NCI-H1417 (cell line): ENCODE results near the gene NAV3.

Experiments used
- DNase-seq, 3 experiments: peaks; one replicate each; lab custom pipeline; 2025; lab: John Stamatoyannopoulos, UW

The NAV3 gene

DNA sequence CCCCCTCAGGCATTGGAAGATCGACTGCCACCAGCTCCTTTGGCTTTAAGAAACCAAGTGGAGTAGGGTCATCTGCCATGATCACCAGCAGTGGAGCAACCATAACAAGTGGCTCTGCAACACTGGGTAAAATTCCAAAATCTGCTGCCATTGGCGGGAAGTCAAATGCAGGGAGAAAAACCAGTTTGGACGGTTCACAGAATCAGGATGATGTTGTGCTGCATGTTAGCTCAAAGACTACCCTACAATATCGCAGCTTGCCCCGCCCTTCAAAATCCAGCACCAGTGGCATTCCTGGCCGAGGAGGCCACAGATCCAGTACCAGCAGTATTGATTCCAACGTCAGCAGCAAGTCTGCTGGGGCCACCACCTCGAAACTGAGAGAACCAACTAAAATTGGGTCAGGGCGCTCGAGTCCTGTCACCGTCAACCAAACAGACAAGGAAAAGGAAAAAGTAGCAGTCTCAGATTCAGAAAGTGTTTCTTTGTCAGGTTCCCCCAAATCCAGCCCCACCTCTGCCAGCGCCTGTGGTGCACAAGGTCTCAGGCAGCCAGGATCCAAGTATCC, 288.7 kb downstream of the NAV3 start:
- no peak for DNase-seq

DNA sequence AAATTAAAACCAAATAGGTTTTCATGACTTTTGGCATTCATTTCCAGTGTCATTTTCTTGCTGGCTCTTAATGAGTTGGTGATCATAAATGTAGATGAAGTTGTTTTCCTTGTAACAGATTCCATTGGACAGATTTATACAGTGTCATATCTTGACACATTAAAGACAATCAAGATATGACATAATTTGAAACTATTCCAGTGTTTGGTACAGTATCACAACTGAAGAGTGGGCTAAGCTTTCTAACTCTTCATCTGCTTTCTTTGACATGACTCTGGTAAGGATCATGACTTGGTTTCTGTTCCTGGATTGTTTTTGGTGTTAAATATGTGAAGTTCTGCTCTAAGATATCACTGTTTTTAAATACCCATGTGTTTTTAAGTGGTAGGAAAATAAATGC, 289.6 kb downstream of the NAV3 start:
- no peak for DNase-seq

DNA sequence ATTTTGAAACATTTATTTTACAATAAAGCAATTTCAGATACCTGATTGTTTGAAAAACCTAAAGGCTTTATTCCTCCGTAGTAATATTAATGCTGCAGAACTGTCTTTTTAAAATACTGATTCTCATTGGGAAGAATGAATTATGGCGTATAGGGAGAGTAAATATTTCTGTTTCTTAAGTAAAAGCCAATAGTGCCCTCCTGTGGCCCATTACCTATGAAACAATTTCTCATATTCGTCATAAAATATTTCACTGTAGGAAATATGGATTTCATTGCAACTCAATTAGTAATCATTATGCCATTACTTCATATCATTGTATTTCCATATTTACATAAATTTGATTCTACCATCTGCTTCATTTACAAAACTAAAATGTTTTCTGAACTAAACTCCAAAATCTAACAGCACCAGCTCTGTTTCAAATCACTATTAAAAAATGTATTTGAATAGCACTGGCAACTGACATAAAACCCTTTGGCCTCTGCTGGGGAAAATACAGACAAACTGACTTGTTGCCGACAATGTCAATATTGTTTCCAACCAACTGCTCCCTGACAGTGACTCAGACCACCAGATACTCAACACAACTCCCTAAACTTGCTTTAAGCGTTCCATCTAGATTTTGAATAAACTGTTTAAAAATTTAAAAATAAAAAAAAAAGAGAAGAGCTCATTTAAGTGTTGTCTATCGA, 290.3 kb downstream of the NAV3 start:
- peak in 2 of 3 experiments; percentile 7 to 52 for DNase-seq

DNA sequence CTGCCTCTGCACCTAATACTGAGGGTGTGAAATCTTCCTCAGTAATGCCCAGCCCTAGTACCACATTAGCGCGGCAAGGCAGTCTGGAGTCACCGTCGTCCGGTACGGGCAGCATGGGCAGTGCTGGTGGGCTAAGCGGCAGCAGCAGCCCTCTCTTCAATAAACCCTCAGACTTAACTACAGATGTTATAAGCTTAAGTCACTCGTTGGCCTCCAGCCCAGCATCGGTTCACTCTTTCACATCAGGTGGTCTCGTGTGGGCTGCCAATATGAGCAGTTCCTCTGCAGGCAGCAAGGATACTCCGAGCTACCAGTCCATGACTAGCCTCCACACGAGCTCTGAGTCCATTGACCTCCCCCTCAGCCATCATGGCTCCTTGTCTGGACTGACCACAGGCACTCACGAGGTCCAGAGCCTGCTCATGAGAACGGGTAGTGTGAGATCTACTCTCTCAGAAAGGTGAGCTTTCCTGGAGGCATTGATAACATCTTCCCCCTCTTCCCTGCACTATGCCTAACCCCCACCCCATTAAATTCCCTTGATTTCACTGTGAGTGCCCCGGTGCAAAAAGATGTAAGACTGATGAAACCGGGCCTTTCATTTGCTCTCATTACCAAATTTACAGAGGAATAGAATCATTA, 291.4 kb downstream of the NAV3 start:
- no peak for DNase-seq

DNA sequence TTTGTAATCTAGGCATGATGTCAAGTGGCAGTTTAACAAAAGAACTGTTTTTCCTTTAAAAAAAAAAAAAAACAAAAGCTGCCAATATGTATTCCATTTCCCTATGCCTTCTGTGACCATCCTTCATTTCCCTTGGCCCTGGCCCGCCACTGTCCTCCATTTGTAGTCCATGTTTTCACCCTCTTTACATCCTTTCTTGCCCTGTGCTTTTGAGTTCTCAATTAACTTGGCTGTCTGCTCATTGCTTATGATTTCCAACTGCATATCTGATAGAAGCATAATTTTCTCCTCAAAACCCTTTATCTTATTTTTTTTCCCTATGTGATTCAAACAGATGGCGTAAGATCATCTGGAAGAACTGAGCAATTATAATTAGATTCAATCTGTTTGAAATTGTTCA, 297.5 kb downstream of the NAV3 start:
- DNase-seq = no peak

DNA sequence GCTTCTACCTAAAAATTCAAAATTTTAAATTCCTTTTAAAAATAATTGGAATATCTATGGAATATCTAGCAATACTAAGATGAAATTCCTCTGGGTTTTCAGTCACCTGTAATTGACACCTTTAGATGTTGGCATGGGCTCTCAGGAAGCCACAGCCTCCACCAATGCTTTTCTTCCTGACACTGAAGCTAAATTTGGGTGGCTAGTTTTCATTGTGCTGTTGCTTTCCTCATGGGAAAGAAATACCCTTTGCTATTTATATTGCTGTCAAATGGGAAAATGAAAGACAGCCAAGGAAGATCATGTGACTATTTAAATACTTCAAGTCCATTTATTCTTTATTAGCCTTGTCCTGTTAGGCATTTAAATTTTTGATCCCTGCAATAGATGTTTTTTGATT, 313.0 kb downstream of the NAV3 start:
- no peak for DNase-seq

DNA sequence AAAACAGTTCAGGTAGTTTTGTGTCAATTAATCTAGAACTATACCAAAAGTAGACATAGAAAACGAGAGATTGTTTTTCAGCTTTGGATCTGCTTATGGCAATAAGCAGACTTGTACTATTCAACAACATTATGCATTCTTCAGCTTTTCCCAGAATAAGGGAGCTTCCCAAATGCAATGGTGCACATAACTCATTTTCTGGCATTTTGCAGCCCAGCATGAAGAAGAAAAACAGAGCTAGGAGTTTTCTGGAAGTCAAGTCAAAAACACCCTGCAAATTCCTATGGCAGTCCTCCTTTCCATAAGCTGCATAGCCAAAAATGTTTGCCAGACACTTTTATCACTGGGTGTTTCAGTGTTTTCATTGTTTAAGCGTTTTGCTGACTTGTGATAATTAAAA, 314.7 kb downstream of the NAV3 start:
- no peak for DNase-seq

DNA sequence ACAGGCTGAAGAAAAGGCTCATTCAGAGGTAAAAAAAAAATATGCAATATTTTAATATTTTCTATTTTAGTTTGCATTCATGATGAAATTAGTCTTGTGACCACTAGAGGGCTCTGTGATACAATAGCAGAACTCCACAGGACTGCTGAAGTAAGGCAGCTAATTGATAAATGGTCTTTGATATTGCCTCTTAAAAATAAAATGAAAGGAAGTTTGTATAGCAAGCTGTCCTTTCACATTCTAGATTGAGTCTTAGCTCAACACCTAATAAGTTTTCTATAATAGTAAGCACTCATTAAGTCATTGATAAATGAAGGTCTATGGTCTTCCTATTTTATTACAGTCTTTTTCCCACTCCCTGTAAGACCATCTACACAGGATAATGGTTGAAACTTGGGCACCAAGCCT, 315.7 kb downstream of the NAV3 start:
- DNase-seq = peak; percentile 24 to 74 (median 34)

DNA sequence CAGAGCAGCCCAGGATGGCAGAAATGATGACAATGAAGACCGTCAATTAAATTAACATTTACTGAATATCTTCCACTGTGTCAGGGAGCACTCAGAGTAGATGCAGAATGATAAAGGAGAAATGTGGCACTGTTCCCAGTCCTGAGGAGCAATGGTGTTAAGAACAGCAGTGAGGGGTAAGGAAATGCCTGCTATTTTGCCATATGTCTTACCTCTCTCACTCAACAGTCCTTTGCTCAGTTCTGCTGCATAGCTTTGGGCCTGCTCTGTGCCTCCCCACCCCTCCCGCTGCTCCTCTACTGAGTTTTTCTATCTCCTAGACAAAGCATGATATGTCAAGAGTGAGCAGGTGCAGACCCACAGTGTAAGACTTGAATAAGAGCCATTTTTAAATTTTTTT, 318.8 kb downstream of the NAV3 start:
- peak; percentile 5 to 65 (median 55) for DNase-seq

DNA sequence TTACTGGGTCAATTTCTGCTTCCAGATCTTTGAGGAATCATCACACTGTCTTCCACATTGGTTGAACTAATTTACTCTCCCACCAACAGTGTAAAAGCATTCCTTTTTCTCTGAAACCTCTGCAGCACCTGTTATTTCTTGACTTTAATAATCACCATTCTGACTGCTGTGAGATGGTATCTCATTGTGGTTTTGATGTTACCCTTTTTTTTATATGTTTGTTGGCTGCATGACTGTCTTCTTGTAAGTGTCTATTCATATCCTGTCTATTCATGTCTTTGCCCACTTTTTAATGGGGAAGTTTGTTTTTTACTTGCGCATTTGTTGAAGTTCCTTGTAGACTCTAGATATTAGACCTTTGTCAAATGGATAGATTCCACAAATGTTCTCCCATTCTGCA, 324.9 kb downstream of the NAV3 start:
- no peak for DNase-seq

DNA sequence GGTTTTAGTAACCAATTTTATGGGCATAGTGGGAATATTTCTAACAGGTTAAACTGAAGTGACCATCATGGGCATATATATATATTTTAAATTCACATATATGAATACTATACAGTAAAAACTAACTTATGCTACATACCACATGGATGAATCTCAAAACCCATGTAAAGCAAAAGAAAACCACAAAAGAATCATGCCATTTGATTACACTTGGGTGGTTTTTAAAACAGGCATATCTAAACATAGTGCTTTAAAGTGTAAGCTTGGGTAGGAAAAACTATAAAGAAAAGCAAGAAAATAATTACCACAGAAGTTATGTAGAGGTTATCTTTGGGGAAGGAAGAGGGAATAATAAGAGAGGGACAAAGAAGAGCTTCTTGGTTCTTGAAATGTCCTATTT, 326.1 kb downstream of the NAV3 start:
- no peak for DNase-seq

DNA sequence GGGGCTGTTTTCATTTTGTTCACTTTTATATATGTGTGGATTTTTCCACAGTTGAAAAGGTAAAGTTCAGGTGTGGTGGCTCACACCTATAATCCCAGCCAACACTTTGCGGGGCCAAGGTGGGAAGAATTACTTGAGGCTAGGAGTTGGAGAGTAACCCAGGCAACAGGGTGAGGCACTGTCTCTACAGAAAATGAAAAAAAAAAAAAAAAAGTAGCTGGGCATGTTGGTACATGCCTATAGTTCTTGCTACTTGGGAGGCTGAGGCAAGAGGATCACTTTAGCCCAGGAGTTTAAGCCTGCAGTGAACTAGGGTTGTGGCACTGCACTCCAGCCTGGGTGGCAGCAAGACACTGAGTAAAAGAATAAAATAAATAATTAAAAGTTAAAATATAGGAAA, 326.5 kb downstream of the NAV3 start:
- no peak for DNase-seq

DNA sequence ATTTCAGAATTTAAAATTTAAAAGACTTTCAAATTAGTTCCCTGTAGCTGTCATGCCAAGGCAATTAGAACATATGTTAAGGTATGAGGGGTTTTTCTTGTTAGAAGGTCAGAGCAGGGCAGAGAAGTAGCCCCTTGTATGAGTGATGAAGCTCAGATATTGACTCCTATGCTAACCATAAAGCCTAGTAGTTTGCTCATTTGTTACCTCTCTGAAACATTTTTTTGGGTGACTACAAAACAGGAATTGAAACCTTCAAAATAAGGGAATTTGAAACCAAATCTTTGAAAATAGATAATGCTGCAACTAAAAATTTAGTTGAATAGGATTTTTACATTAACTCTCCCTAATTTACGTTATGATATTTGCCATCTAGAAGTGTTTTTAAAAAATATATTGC, 333.5 kb downstream of the NAV3 start:
- DNase-seq = no peak

DNA sequence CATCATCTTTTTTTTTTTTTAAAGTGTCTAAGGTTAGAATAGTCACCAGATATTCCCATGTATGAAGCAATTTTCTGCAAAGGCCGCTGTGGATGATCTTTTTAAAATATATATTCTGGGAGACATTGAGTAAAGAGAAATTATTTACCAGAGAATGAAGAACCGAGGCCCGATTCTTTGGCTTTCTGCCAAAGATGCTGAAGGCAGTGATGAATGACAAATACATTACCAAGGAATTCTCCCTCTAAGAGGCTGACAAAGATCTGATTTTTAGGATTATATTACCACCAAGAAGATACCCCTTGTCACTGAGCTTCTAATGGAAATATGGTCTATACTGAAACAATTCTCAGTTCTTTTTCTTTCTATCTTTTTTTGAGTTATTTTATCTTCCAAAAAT, 336.8 kb downstream of the NAV3 start:
- DNase-seq = peak; percentile 33 to 73 (median 34)

DNA sequence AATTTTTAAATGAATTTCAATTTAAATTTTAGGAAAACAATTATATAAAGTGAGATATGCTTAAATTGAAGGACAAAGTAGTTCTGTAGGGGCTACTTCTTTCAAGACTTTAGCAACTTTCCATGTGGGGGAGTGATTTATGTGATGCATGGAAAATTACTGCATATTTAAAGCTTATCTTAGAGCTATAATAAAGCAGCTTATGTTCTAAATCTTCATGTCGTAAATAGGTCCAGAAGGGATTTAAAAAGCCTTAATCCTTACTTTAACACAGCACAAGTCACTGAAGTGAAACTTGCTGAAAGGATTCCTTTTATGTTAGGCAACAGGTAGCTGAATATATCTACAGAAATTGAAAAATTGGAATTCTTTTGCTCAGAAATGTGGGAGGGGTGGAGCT, 340.4 kb downstream of the NAV3 start:
- DNase-seq = no peak

DNA sequence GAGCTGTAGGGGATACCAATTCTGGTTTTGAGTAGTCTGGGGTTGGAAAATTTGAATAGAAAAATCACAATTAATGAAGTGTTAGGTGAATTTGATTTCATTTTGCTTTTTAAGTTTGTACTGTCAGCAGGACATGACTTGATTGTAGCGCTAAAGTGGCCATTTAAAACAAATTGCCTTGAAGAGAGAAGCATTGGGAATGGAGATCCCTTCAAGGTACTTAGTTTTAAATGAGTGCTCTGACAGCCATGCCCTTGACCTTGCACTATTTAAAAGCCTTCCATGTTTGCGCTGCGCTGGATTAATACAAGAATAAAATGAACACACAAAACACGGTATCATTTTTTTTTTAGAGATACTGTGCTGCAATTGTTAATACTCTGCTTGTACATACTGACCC, 345.9 kb downstream of the NAV3 start:
- peak in 2 of 3 experiments; percentile 69 to 76 for DNase-seq

DNA sequence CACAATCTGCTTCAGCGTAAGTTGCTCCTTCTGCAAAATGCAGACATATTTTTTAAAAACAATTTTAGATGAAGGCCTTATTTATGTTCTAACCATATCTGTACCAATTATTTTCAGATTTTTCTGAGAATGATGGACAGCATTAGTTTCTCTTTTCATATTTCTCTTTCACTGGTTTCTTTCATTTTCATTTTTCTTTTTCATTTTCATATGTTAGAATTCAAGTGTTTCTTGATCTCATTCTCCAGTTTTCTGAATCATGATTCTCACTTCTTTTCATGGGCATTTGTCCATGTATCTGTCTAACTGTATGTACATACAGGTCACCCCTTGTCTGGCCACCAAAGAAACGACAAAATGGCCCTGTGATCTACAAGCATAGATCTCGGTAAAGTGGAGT, 346.6 kb downstream of the NAV3 start:
- no peak for DNase-seq

DNA sequence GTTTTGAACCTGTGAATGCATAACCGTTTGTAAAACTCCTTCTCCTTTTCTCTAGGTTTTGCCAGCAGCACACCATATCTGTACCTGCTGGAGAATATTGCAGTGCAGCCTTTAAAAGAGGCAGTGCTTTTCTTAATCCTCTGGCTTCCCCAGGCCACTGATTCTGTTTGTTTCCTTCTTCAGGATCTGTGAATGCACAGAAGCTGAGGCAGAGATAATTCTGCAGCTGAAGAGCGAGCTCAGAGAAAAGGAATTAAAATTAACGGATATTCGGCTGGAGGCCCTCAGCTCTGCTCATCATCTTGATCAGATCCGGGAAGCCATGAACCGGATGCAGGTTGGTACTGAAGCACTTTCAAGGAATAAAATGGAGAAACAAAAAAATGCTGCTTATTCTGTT, 348.7 kb downstream of the NAV3 start:
- no peak for DNase-seq

DNA sequence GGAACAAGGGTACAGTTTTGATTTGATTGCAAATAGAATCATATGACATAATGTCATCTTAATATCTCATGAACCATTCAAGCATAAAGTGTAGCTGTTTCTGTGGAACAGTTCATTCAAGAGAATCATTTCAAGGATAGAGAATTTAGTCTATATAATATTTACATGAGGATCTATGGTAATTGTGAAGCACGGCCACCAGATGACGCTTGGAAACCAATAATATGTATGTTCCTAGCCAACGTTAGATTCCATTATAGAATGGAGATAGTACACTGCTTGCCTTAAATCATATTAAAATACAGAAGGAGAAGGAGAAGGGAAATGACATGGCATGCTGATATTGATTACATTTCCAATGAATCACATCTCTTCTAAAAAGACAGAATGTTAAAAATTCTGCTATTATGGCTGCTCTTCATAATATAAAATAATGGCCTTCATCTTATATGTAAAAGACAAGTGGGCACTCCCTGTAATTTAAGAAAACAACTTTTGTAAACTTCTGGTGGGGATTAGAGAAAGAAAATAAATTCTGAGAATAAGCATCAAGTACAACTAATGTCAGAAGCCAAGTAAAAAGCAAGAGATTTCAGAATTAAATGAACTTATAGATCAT, 351.0 kb downstream of the NAV3 start:
- DNase-seq = peak; percentile 43 to 82 (median 65)

DNA sequence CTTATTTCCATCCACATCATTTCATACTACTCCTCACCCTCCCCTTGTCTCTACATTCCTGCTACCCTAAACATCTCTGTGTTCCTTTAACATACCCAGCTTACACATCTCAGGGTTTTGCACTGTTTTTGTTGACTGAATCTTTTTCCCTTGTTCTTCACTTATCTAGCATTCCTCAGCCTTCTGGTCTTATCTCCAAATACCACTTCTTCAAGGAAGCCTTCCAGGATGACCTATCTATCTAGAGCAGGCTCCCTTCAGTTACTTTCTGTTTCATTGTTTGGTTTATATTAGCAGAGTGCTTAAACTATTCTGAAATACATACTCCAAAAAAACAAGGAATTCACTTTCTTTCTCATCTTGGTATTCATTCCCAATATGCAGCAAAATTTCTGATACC, 353.1 kb downstream of the NAV3 start:
- no peak for DNase-seq

DNA sequence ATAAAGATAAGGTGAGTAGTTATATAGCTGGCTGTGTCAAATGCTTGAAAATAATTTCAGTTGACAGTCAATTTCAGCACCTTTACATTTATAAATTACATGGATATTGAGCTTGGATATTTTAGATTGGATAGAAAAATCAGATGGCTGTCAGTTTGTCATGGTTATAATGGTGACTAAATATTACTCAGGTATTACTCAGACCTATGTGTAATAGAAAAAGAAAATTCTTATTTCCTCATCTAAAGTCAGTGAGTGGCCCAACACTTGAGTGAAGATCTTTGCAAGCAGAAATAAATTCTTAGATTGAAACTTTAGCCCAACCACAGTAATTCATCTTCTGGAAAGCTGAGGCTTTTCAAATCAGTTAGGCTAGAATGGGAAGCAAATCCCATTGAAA, 354.4 kb downstream of the NAV3 start:
- DNase-seq = no peak

DNA sequence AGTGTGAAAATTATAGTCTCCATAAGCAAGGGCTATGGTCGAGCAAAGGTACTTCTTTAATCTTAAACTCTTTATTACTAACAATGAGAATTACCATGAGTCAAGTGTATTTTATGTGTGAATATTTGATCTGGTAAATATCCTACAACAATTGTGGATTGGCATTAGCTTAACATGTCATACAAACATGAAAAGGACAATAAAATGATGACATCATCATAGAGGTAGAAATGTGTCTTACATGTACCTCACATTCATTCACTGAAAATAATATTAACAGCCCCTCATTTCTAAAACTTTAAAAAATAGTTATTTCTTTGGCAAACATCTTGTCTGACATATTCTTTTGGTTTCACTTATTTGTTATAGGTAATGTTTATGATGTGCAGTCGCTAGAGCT, 355.0 kb downstream of the NAV3 start:
- no peak for DNase-seq

DNA sequence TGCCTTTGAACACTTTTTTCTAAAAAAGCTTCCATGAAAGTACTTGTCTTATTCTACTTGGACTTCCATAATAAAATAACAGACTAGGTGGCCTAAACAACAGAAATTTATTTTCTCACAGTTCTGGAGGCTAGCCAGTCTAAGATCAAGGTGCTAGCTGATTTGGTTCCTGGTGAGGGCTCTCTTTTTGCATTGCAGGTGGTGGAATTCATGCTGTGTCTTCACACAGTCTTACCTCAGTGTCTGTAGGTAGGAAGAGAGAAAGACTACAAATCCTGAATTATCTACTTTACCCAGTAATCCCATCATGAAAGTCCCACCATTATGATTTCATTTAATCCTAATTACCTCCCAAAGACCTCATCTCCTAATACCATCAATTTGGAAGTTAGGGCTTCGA, 356.0 kb downstream of the NAV3 start:
- DNase-seq = no peak
